Calu3 (cell line): ENCODE measurements around the gene LRMDA. TPM values are rescaled to one million over a fixed set of nuclear protein-coding genes. Genes with fewer than 3 reads are reported as not detected.

Source experiments
- BruUV-seq: library from RNA; stranded (reverse); fragments of 400-500 nt; replicated peaks from 2 replicates; lab custom pipeline; 2021; lab: Mats Ljungman, UMichigan
- CTCF ChIA-PET: fragments of 300-600 bp; sonication (Branson Sonifier 250); formaldehyde crosslinking; loops from one replicate; lab custom pipeline; 2022; ENCODE audit warnings: antibody characterized with exemption; lab: Charles Lee
- DNase-seq: peaks from one replicate; pipeline ENCODE4 v3.0.0; 2022
- H3K27ac Mint-ChIP-seq: one replicate; pipeline ENCODE4 v1.8.0; 2022; ENCODE audit warnings: mixed read lengths; ENCODE audit not compliant: unreplicated experiment
- H3K27me3 Mint-ChIP-seq: one replicate; pipeline ENCODE4 v1.8.0; 2022; ENCODE audit warnings: mixed read lengths; ENCODE audit not compliant: unreplicated experiment
- H3K36me3 Mint-ChIP-seq: one replicate; pipeline ENCODE4 v1.8.0; 2022; ENCODE audit warnings: mild to moderate bottlenecking, moderate library complexity, mixed read lengths; ENCODE audit not compliant: insufficient read depth, unreplicated experiment
- H3K4me1 Mint-ChIP-seq: one replicate; pipeline ENCODE4 v1.8.0; 2022; ENCODE audit warnings: mild to moderate bottlenecking, low read depth, mixed read lengths; ENCODE audit not compliant: unreplicated experiment
- H3K4me3 Mint-ChIP-seq: one replicate; pipeline ENCODE4 v1.8.0; 2022; ENCODE audit warnings: mild to moderate bottlenecking, low read depth, moderate library complexity, mixed read lengths; ENCODE audit not compliant: unreplicated experiment
- H3K9me3 Mint-ChIP-seq: one replicate; pipeline ENCODE4 v1.8.0; 2022; ENCODE audit warnings: low read depth, mixed read lengths; ENCODE audit not compliant: unreplicated experiment
- CTCF ChIP-seq: fragments of 200-600 bp; IDR thresholded peaks from one replicate; pipeline ENCODE4 v1.8.0; 2022; ENCODE audit warnings: antibody characterized with exemption; ENCODE audit not compliant: unreplicated experiment
- intact Hi-C: fragments of 100-400 bp; cut with micrococcal nuclease; formaldehyde crosslinking; loops from one replicate; pipeline ENCODE4 v1.10.0; 2022; ENCODE audit not compliant: unreplicated experiment
- total RNA-seq: library from RNA; stranded (reverse); gene quantifications from 2 replicates; pipeline ENCODE4 v1.2.3, GENCODE V29; 2022

The LRMDA gene
- total RNA-seq, 1 experiment from 2014 or later: 7.6 TPM

DNA sequence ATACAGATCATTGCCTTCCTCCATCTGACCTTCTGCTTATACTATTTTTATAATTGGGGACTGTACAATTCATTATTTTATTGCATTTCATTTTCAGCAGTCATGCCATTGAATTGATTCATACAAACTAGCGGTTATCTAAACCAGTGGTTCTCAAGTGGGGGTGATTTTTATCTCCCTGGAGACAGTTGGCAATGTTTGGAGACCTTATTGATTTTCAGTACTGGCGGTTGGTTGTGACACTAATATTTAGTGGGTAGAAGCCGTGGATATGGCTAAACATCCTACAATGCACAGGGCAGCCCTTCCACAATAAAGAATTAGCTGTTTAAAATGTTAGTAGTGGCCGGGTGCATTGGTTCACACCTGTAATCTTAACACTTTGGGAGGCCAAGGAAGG lies 765.9 kb downstream of the LRMDA start:
- H3K4me3 Mint-ChIP-seq: no peak overlapping the region
- H3K36me3 Mint-ChIP-seq: no peaks in the 10 kb centered on the region
- intact Hi-C loops: no loop called here
- CTCF ChIA-PET: no interaction called here
- TF ChIP-seq CTCF: no peak
- BruUV-seq: no TSS peak
- no peak overlapping the region for H3K27ac Mint-ChIP-seq
- no peaks in the 10 kb centered on the region for H3K27me3 Mint-ChIP-seq
- H3K9me3 Mint-ChIP-seq: peaks cover 13% of the 10 kb centered on the region
- no peaks in the 10 kb centered on the region for H3K4me1 Mint-ChIP-seq
- no peak for DNase-seq

- BruUV-seq: no TSS peak
- Mint-ChIP-seq H3K27ac (no peak overlapping the region), H3K27me3 (no peaks in the 10 kb centered on the region), H3K36me3 (no peaks in the 10 kb centered on the region), H3K4me3 (no peak overlapping the region), H3K9me3 (peaks cover 8% of the 10 kb centered on the region), H3K4me1 (no peaks in the 10 kb centered on the region)
- CTCF ChIA-PET: no interaction called here
- intact Hi-C loops: no loop called here
- TF ChIP-seq CTCF: no peak
- no peak for DNase-seq
Observed at GRCh38 chr10:76198287-76199035, 767.0 kb downstream of the LRMDA start.

GRCh38 chr10:76201962-76202361 lies 770.5 kb downstream of the LRMDA start:
- no peaks in the 10 kb centered on the region for H3K36me3 Mint-ChIP-seq
- no peak overlapping the region for H3K27ac Mint-ChIP-seq
- TF ChIP-seq CTCF: no peak
- no peaks in the 10 kb centered on the region for H3K4me1 Mint-ChIP-seq
- CTCF ChIA-PET: no interaction called here
- intact Hi-C loops: no loop called here
- DNase-seq: no peak
- no TSS peak for BruUV-seq
- H3K9me3 Mint-ChIP-seq: peaks cover 4% of the 10 kb centered on the region
- no peak overlapping the region for H3K4me3 Mint-ChIP-seq
- H3K27me3 Mint-ChIP-seq: no peaks in the 10 kb centered on the region

DNA sequence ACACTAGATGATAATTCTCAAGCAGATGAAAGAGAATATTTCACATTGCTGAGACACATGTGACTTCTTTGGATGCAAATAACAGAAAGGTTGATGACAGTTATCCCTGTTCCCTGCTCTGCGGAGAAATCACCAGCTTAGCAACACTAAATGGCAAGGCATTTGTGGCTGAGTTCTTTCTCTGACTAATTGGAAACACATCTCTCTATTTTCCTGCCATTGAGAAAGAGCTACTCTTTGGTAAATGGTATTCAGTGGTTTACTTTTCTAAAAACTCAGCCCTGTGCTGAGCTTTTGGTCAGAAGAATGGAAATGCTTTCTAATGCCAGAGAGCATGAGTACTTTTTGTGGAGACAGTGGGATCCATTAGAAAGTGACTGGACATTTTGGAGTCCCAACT lies 771.4 kb downstream of the LRMDA start:
- Mint-ChIP-seq H3K27ac (no peak overlapping the region), H3K27me3 (no peaks in the 10 kb centered on the region), H3K9me3 (peaks cover 4% of the 10 kb centered on the region), H3K4me3 (no peak overlapping the region), H3K36me3 (no peaks in the 10 kb centered on the region), H3K4me1 (no peaks in the 10 kb centered on the region)
- CTCF ChIA-PET: no interaction called here
- intact Hi-C loops: no loop called here
- TF ChIP-seq CTCF: no peak
- no TSS peak for BruUV-seq
- no peak for DNase-seq
